ENCODE data around the gene SMPD2. TPM values are rescaled to one million over a fixed set of nuclear protein-coding genes. Genes with fewer than 3 reads are reported as not detected.

Gene SMPD2
- total and polyA plus RNA-seq, 9 of the 15 experiments (the other 6 are each of a cell fraction or from before 2014, with no cell fraction given), result 0.13 to 21.8 (median 18.3) TPM

DNA sequence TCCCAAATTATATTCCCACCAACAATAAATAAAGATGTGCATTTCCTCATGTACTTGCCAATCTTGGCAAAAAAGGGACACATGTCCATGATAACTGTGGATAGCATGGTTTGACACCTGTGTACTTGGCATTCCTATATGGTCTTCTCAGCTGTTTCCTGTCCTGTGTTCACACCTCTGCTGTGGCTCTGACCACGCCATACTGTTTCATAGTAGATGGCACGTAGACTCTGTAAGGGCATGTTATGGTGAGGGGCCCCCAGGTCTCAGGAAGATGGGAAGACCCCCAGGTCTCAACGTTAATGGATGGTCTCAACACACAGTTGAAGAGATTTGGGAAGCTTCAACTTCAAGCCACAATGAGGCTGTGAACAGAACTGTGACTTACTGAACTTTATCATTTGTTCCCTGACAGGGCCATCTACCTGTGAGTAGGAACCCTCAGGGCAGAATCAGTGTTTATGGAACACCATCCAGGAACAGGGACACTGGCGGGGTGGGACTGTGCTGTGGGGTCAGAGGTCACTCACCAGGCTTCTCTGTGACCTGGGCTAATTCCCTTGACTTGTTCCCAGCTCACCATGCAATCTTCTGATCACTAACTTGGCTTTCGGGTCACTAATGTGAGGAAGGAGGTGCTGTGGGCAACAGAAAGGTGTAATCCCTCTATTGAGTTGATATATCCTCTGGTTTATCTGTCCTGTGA, 30.7 kb downstream of the SMPD2 start:
- Histone ChIP-seq H3K79me2 (ENCODE audit: control insufficient read depth, insufficient read depth, low read length) (0 out of 3 replicates have a peak, but pooled peaks cover under 1% of the 10 kb centered on the region), H3K4me3 (no peak overlapping the region), H3K27me3 (ENCODE audit: control insufficient read depth in 2 of 2, insufficient read depth in 2 of 2, low read length in 2 of 2) (no peaks in the 10 kb centered on the region), H4K20me1 (replicated peaks; ENCODE audit: control insufficient read depth, insufficient read depth, low read length) (no peaks in the 10 kb centered on the region), H3K36me3 (ENCODE audit: control insufficient read depth, insufficient read depth, low read length) (peaks cover 97% of the 10 kb centered on the region), H3K27ac (ENCODE audit: extremely low read depth, low read depth, low read length) (no peak overlapping the region), H2AFZ (ENCODE audit: low read depth, low read length) (no peak overlapping the region), H3K9ac (ENCODE audit: insufficient read depth in 1 of 2, low read depth in 2 of 2, low read length in 2 of 2) (no peak overlapping the region), H3K4me1 (replicated peaks in 1 of 2; ENCODE audit: control insufficient read depth in 2 of 2, insufficient read depth in 2 of 2, low read length in 2 of 2) (no peaks in the 10 kb centered on the region), H3K4me2 (ENCODE audit: insufficient read depth, low read length) (no peak overlapping the region), H3K9me1 (ENCODE audit: control insufficient read depth, insufficient read depth, low read length) (peaks cover 3% of the 10 kb centered on the region), H3K9me3 (replicated peaks; ENCODE audit: control insufficient read depth, insufficient read depth, low read depth, low read length) (no peaks in the 10 kb centered on the region)
- 69% methylated on average over 5 of the region's 5 CpGs for WGBS (ENCODE audit: insufficient coverage, low coverage, missing lambda C conversion rate)
- ChIA-PET CTCF (ENCODE audit: low intra/inter-chr PET ratio) (no interaction called here), POLR2A (interaction anchor here (1.4 to 1.7 kb wide), 2 partner anchors 11 to 87 kb away, joined by 3 to 5 read pairs; no protein-coding TSS in a partner anchor)
- intact Hi-C loops (cut with micrococcal nuclease) (no loop called here), in situ Hi-C loops (cut with MboI) (no loop called here)
- FAIRE-seq, result no peak
- ATAC-seq, result no peak
- no TSS peak for BruUV-seq (replicated peaks)
- no peak for DNase-seq (ENCODE audit: extremely low read depth in 1 of 4, low spot score in 3 of 4)
- TF ChIP-seq NR2C1 (IDR thresholded peaks at IDR 0.05) (no peak), NR2C1 (tag; IDR thresholded peaks at IDR 0.05) (0 out of 2 replicates have a peak, but pooled peaks have one; percentile 20), HMGN3 (IDR thresholded peaks at IDR 0.05; ENCODE audit: borderline replicate concordance, extremely low read depth, insufficient read length, low read depth, low read length) (no peak), ZC3H8 (IDR thresholded peaks at IDR 0.05) (no peak), CSDE1 (IDR thresholded peaks at IDR 0.05) (no peak), FOXA1 (IDR thresholded peaks at IDR 0.05; ENCODE audit: borderline replicate concordance) (no peak), HLTF (IDR thresholded peaks at IDR 0.05) (no peak), MBD1 (CRISPR knock-in tag; IDR thresholded peaks at IDR 0.05) (no peak)
